ENCODE results near the gene BANK1. TPM values are rescaled to one million over a fixed set of nuclear protein-coding genes. Genes with fewer than 3 reads are reported as not detected.

The BANK1 gene
- total RNA-seq, 1 experiment from 2014 or later: 2.2 TPM

DNA sequence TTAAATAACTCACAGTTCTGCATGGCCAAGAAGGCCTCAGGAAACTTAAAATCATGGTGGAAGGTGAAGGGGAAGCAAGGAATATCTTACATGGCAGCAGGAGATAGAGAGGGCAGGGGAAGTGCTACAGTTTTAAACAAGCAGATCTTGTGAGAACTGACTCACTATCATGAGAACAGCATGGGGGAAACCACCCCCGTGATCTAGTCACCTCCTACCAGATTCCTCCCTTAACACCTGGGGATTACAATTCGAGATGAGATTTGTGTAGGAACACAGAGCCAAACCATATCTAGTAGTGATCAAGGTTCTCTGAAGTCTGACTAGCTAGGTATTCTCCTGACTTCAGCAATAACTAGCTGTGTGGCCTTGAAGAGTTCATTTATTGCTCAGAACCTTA, 56.0 kb downstream of the BANK1 start:
- DNase-seq: no peak
- Histone ChIP-seq H3K4me1 (replicated peaks; ENCODE audit: insufficient read depth) (no peaks in the 10 kb centered on the region), H3K9me3 (ENCODE audit: insufficient read depth, low read depth) (no peaks in the 10 kb centered on the region), H3K9me2 (ENCODE audit: insufficient read depth) (no peaks in the 10 kb centered on the region), H3K4me2 (no peak overlapping the region), H3K27ac (no peak overlapping the region), H3K27me3 (ENCODE audit: insufficient read depth, low read depth) (no peaks in the 10 kb centered on the region), H4K20me1 (ENCODE audit: insufficient read depth) (no peaks in the 10 kb centered on the region), H2AFZ (no peak overlapping the region), H3K4me3 (no peak overlapping the region), H3F3A (ENCODE audit: insufficient read depth, low read depth) (no peaks in the 10 kb centered on the region), H3K36me3 (ENCODE audit: low read depth) (no peaks in the 10 kb centered on the region), H3K79me2 (ENCODE audit: low read depth) (no peaks in the 10 kb centered on the region)
- BruUV-seq (replicated peaks): no TSS peak
- ChIA-PET CTCF (no interaction called here), POLR2A (ENCODE audit: unreplicated experiment) (no interaction called here)
- TF ChIP-seq, protein P1, sequence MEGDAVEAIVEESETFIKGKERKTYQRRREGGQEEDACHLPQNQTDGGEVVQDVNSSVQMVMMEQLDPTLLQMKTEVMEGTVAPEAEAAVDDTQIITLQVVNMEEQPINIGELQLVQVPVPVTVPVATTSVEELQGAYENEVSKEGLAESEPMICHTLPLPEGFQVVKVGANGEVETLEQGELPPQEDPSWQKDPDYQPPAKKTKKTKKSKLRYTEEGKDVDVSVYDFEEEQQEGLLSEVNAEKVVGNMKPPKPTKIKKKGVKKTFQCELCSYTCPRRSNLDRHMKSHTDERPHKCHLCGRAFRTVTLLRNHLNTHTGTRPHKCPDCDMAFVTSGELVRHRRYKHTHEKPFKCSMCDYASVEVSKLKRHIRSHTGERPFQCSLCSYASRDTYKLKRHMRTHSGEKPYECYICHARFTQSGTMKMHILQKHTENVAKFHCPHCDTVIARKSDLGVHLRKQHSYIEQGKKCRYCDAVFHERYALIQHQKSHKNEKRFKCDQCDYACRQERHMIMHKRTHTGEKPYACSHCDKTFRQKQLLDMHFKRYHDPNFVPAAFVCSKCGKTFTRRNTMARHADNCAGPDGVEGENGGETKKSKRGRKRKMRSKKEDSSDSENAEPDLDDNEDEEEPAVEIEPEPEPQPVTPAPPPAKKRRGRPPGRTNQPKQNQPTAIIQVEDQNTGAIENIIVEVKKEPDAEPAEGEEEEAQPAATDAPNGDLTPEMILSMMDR (conservative IDR thresholded peaks at IDR 0.05): no peak
- TF ChIP-seq EZH2 (IDR thresholded peaks at IDR 0.05; ENCODE audit: low read depth): no peak
- intact Hi-C loops (cut with micrococcal nuclease; ENCODE audit: unreplicated experiment): no loop called here

DNA sequence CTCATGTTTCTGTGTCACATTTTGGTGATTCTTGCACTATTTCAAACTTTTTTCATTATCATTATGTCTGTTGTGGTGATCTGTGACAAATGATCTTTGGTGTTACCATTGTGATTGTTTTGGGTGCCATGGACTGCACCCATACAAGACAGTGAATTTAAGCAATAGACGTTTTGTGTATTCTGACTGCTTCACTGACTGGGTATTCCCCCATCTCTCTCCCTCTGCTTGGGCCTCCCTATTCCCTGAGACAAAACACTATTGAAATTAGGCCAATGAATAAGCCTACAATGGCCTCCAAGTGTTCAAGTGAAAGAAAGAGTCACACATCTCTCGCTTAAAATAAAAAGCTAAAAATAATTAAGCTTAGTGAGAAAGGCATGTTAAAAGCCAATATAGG, 60.2 kb downstream of the BANK1 start:
- Histone ChIP-seq H4K20me1 (ENCODE audit: insufficient read depth) (no peaks in the 10 kb centered on the region), H3F3A (ENCODE audit: insufficient read depth, low read depth) (no peaks in the 10 kb centered on the region), H3K4me3 (no peak overlapping the region), H3K79me2 (ENCODE audit: low read depth) (no peaks in the 10 kb centered on the region), H3K27ac (no peak overlapping the region), H3K36me3 (ENCODE audit: low read depth) (no peaks in the 10 kb centered on the region), H3K9me2 (ENCODE audit: insufficient read depth) (no peaks in the 10 kb centered on the region), H3K27me3 (ENCODE audit: insufficient read depth, low read depth) (no peaks in the 10 kb centered on the region), H2AFZ (no peak overlapping the region), H3K4me1 (replicated peaks; ENCODE audit: insufficient read depth) (no peaks in the 10 kb centered on the region), H3K9me3 (ENCODE audit: insufficient read depth, low read depth) (no peaks in the 10 kb centered on the region), H3K4me2 (no peak overlapping the region)
- BruUV-seq (replicated peaks): no TSS peak
- intact Hi-C loops (cut with micrococcal nuclease; ENCODE audit: unreplicated experiment): no loop called here
- ChIA-PET POLR2A (ENCODE audit: unreplicated experiment) (interaction anchor here (0.6 kb wide), 1 partner anchor 40 kb away, joined by 5 read pairs; no protein-coding TSS in a partner anchor), CTCF (no interaction called here)
- DNase-seq: no peak
- TF ChIP-seq, protein P1 (conservative IDR thresholded peaks at IDR 0.05): no peak
- no peak for TF ChIP-seq EZH2 (IDR thresholded peaks at IDR 0.05; ENCODE audit: low read depth)

DNA sequence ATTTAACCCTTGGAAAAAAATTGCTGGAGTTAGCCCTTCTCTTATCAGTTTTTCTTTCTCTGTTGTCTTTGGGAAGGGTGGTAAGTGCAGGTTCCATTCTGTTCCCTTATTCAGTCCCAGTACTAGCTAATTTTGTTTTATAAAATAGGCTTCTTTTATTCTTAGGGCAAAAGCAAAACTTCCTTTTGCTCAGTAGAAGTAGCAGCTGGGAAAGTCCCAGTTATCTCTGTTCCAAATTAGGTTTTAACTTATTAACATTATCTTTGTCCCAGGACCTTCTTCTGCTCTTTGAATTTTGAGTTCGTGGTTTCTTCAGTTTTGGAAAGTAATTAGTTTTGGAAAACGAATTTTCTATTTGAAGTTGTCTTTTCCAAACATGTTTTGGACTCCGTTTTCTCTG, 61.1 kb downstream of the BANK1 start:
- CTCF ChIA-PET: no interaction called here
- Histone ChIP-seq H3K4me1 (replicated peaks; ENCODE audit: insufficient read depth) (no peaks in the 10 kb centered on the region), H3K79me2 (ENCODE audit: low read depth) (no peaks in the 10 kb centered on the region), H3K9me3 (ENCODE audit: insufficient read depth, low read depth) (no peaks in the 10 kb centered on the region), H3K27ac (no peak overlapping the region), H3F3A (ENCODE audit: insufficient read depth, low read depth) (no peaks in the 10 kb centered on the region), H3K27me3 (ENCODE audit: insufficient read depth, low read depth) (no peaks in the 10 kb centered on the region), H4K20me1 (ENCODE audit: insufficient read depth) (no peaks in the 10 kb centered on the region), H2AFZ (no peak overlapping the region), H3K4me2 (no peak overlapping the region), H3K4me3 (no peak overlapping the region), H3K9me2 (ENCODE audit: insufficient read depth) (no peaks in the 10 kb centered on the region), H3K36me3 (ENCODE audit: low read depth) (no peaks in the 10 kb centered on the region)
- POLR2A ChIA-PET (ENCODE audit: unreplicated experiment): no interaction called here
- intact Hi-C loops (cut with micrococcal nuclease; ENCODE audit: unreplicated experiment): no loop called here
- no TSS peak for BruUV-seq (replicated peaks)
- no peak for TF ChIP-seq EZH2 (IDR thresholded peaks at IDR 0.05; ENCODE audit: low read depth)
- TF ChIP-seq, protein P1 (conservative IDR thresholded peaks at IDR 0.05): no peak
- no peak for DNase-seq

Measured in PC-9 (cell line).